Activated naive CD4-positive, alpha-beta T cell treated with Interleukin-2 at 50 U/mL for 16 hours (primary cell): ENCODE data around the gene ACSL3.
A peak's percentile ranks its signal among the peaks of the same experiment; 100 is the strongest.
"Not testable (repeated sequence)": the region's sequence is repeated elsewhere in the genome, so short reads cannot be mapped to it uniquely, and the experiment has no call there.

Source experiments
- DNase-seq: peaks from one replicate; pipeline ENCODE4 v3.0.0-alpha.2; 2020

ACSL3 gene

DNA sequence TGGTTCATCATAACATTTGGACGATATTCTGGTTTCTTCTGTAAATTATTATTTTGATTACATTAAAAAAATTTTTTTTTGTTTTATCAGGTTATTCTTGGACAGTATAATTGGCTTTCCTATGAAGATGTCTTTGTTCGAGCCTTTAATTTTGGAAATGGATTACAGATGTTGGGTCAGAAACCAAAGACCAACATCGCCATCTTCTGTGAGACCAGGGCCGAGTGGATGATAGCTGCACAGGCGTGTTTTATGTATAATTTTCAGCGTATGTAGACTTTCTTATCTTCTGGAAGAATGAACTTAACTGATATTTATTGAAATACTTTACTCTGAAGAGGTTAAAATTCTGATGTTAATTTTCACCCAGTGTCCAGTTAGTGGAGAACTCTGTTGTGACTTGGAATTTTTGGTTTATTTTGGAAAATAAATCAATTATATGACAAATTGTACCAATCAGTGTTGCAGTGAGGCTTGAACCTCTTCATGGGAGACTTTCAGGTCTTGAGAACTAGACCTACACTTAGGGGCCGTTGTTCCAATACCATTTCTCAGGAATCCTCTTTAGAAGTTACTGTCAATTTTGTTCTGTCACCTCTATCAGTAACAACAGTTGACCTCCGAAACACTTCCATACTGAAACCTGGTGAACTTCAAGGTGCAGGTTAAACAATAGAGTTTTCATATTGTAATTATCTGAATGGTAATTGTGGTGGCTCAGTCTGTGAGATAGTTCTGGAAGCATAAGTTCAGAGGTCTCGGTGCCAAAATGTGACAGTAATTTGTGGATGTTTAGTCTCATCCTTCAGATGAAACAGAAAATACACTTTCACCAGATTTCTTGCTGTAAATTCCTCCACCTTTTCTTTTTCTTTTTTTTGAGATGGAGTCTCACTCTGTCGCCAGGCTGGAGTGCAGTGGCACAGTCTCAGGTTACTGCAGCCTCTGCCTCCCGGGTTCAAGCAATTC, 55.7 kb downstream of the ACSL3 start:
- no peak for DNase-seq

DNA sequence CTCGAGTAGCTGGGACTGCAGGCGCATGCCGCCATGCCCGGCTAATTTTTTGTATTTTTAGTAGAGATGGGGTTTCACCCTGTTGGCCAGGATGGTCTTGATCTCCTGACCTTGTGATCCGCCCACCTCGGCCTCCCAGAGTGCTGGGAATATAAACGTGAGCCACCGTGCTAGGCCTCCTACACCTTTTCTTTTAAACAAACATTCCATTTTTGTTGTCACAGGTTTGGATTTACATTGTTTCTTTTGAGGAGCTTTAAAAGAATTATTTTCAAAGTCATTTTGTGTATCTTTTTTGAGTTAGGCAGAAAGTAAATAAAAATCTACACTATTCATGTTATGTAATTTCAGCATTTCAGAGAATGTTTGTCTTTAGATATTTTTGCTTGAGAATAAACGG, 56.4 kb downstream of the ACSL3 start:
- DNase-seq = not testable (repeated sequence)

DNA sequence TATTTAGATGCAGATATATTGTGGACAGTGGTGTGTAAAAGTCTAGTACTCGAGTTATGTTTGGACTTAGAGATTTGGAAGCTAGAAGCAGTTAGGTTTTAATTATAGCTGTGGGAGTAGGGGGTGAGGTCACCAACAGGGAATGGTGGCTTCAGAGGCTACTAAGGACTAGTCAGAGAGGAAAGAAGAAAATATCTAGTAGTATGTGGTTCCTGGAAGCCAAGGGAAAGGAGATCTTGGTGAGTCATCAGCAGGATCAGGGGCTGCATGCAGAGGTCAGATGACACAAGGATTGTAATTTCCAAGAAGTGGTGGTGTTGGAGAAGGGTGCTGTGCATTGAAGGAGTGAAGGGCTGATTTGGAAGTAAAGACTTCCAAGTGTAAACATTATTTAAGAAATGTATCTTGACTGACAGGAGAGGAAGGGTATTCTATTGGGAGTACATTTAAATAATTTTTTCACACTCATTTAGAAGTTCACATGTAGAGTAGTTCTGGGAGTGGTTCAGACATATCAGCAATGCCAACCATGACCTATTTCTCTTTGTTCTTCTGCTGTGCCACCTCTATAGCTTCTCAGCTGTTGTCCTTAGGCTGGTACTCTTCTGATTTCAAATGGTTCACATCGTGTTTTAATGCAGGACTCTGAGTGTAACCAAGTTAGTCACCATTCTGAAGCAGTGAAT, 59.1 kb downstream of the ACSL3 start:
- no peak for DNase-seq

DNA sequence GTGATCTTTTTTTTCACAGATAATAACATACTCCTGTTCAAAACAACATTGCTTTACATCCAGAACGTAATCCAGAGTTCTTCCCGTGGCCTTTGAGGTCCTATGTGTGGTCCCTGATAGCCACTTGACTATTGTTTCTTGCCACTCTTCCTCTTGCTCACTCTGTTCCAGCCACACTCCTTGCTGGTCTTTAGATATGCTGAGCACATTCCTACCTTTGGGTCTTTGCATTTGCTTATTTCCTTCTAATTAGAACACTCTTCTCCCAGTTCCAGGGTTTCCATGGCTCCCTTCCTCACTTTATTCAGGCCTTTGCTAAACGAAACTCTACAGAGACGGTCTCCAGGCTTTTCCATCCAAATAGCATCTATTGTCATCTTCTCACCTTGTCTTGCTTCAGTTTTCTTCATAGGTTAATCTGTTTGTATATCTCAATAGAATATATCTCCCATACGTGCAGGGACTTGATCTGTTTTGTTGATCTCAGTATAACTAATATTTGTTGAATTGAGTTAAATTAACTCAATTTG, 59.9 kb downstream of the ACSL3 start:
- DNase-seq = no peak

DNA sequence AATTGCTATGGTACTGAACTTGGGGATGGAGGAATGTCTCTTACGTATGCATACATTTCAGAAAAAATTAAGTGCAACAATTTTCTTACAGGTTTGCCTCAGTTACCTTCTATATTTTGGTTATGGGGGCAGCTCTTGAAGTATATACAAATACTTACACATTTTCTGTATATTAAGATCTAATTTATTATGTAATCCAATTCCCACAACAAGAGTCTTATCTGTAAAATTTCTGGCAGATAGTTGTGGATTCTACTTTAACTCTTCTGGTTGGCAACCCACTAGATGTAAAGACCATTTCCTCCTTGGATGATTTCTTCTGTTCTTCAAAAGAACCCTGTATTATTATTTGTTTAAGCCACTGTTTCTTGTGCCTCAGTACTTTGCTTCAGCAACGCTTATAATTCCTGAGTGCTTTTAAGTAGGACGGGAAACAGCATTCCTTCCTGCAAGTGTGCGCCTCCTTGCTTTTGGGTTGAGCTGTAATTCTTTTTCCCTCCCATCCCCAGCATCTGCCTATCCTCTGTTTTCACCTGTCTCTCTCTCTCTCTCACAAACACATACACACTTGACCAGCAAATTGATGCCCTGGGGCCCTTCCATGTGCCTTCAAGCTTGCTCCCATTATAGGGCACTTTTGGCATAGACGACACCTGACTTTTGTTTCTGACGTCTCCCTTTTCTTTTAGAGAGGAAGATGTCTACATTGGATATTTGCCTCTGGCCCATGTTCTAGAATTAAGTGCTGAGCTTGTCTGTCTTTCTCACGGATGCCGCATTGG, 61.4 kb downstream of the ACSL3 start:
- DNase-seq = no peak

DNA sequence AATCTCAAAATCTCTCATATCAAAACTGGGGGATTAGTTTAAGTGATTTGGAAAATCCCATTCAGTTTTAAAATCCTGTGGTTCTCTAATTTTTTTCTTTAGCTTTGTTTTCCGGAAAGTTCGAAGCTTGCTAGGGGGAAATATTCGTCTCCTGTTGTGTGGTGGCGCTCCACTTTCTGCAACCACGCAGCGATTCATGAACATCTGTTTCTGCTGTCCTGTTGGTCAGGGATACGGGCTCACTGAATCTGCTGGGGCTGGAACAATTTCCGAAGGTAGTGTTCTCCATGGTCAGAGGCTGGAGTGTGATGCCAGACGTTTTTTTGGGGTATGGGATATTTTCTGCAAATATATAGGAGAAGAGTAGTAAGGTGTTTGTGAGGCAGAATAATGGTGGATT, 66.1 kb downstream of the ACSL3 start:
- DNase-seq = no peak

DNA sequence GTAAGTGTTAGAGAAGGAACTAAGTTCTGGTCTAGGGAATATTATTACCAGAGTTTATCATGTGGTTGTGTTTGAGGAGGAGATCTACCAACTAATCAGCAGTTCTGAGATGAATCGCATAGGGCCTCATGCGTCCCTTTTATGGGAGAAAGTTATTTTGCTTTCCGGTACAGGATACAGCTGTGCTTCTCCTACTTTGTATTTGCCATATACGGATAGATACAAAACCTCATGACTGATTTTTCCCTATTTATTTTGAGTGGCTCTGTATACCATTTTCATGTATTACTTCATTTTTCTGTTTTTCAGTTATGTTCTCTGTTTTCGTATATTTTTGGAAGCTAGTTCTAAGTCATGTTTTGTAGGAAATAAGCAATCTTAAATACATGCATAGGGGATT, 66.8 kb downstream of the ACSL3 start:
- DNase-seq = no peak

DNA sequence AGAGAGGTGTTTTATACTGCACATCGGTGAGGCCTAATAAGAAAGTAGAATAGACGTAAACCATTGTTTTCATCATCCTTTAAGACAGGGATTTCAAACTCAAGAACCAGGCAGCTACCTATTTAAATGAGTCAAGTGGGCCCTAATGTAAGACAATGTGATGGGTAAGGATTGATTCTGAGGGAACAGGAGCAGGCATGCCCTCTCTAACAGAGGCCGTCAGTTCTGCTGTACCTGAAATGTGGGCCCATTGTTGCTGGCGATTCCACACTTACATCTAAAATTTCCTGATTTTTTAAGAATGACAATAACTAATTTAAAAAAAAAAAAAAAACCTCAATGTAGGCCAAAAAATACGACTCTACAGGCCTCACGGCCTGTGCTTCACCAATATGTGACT, 67.5 kb downstream of the ACSL3 start:
- DNase-seq = no peak

DNA sequence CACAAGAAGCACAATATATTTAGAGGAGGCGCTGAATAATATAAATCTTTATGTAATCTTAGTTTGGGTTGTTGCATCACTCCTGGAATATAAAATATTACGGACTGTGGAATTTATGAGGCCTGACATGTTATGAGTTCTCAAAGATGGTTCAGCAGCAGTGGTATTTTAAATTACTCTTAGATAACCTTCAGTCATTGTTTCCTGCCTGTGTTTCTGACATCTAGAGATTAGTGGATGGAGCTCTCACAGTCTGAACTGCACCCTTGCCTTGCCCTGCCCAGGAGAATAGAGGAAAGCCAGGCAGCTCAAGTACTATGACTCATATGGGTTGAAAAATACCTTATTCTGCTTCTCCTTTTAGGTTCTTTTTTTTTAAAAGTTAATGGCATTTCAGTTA, 70.0 kb downstream of the ACSL3 start:
- no peak for DNase-seq

DNA sequence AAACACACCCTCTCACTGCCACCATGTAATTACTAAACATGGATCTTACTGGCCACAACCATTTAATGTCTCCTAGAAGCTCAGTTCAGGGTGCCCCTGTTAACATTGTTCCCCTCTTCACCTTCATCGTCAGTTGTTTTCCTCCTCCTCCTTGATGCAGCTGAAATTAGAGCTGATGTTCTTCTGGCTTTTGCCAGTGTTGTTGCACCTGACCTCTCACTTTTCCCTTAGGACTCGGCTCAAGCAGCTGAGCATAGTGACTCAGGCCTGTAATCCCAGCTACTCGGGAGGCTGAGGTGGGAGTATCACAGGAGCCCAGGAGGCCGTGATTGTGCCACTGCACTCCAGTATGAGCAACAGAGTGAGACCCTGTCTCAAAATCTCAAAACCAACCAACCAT, 70.8 kb downstream of the ACSL3 start:
- DNase-seq = no peak

DNA sequence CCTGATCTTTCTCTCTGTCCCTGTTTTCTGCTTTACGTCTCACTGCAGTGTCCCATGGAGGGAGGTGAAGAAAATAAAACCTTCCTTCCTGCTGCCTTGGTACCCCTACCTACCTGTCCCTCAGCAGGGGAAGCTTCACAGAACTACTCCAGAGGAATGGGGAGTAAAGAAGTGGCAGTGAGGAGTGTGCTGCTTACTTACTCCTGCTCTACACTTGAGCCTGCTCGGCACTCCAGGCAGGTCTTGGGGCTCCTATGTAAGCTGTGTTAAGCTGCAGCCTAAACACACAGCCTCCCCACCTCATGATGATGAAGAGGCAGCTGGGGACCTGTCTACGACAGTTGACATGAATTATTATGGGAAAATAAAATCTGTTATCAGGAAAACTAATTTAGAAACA, 72.6 kb downstream of the ACSL3 start:
- no peak for DNase-seq

DNA sequence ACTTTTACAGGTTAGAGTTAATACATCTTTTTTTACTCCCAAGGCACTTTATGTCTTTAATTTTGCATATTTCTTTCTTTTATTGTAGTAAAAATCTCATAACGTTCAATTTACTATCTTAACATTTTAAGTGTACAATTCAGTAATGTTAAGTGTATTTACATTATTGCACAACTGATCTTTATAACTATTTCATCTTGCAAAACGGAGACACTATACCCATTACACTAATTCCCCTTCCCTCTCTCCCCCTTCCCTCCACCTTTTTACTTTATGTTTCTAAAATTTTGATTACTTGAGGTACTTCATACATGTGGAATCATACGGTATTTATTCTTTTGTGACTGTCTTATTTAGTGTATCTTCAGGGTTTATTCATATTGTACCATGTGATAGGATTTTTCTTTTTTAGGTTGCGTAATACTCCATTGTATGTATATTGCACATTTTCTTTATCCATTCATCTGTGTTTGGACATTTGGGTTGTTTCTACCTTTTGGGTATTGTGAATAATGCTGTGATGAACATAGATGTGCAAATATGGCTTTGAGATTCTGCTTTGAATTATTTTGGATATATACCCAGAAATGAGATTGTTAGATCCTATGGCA, 75.0 kb downstream of the ACSL3 start:
- no peak for DNase-seq

DNA sequence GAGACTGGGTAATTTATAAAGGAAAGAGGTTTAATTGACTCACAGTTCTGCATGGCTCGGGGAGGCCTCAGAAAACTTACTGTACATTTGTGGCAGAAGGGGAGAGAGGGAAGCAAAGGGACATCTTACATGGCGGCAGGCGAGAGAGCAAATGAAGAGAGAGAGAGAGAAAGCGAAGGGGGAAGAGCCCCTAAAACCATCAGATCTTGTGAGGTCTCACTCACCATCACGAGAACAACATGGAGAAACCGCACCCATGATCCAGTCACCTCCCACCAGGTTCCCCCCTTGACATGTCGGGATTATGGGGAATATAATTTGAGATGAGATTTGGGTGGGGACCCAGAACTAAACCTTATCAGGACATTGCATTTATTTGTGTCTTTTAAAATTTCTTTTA, 75.9 kb downstream of the ACSL3 start:
- DNase-seq = no peak

DNA sequence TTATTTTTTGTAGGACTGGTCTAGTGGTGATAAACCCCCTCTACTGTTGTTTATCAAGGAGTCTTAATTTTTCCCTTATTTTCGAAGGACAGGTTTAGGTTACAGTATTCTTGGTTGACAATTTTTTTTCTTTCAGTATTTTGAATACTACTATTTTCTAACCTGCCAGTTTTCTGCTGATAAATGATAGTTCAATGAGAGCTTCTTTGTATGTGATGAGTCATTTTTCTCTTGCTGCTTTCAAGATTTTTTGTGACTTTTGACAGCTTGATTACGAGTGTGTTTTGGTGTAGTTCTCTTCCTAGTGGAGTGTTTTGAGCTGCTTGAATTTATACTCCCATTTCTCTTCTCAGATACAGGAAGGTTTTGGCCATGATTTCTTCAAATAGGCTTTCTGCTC, 77.5 kb downstream of the ACSL3 start:
- no peak for DNase-seq

DNA sequence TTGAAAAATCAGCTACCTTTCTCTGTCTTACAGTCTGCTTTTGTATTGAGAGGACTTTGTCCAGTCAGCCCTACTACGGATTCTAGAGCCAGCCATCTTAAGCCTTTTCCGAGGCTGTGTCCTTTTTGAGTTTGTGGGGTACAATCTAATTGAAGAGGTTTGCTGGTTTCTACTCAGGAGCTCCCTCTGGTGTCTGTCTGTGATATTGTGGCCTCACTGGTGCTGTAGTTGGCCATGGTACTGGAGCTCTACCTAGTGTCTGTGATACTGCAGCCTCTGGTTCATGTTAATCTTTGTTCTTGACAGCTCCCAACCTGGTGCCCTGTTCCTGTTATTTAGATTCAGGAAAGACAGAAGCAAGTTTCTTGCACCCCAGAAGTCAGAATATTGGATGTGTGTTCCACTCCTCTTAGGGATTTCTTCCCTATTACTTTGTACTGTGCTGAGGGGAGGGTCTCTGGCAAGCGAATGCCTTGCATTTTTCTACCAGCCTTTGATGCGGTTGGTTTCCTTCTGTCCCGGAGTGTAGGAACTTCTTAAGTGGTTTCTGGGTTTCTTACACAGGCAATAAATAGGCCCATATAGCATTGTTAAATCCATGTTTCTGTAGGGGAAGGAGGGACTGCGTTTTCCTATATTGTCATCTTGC, 78.5 kb downstream of the ACSL3 start:
- peak; percentile 54 for DNase-seq

DNA sequence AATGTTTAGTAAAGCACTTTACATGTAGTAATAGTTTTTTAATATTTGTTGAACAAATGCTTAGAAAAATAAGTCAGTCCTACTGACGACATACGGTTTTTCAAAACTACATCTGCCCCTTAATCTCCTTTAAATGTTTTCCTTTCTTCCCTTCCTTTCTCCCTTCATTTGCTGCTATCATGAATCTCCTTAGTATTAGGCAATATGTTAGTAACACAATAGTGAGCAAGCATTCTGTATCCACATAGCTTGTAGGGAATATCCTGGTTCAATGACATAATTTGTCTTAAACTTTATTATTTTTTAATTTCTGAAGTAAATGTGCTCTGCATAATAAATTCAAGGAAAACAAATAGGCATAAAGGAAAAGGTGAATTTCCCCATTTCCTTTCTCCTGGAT, 79.1 kb downstream of the ACSL3 start:
- no peak for DNase-seq

DNA sequence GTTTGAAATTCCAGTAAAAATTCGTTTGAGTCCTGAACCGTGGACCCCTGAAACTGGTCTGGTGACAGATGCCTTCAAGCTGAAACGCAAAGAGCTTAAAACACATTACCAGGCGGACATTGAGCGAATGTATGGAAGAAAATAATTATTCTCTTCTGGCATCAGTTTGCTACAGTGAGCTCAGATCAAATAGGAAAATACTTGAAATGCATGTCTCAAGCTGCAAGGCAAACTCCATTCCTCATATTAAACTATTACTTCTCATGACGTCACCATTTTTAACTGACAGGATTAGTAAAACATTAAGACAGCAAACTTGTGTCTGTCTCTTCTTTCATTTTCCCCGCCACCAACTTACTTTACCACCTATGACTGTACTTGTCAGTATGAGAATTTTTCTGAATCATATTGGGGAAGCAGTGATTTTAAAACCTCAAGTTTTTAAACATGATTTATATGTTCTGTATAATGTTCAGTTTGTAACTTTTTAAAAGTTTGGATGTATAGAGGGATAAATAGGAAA, 80.7 kb downstream of the ACSL3 start:
- no peak for DNase-seq

DNA sequence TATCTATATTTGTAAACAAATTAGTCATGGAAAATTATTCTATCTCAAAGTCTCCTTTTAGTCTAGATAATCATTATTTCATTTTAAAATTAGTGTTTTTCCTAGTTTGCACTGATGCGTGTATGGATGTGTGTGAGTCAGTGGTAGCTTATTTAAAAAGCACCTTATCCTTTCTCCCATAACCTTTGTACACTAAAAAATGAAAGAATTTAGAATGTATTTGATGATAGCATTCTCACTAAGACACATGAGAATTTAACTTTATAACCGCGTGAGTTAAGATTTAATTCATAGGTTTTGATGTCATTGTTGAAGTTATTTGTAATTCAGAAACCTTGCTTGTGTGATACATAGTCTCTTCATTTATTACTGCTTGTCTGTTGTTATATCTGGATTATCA, 81.7 kb downstream of the ACSL3 start:
- no peak for DNase-seq

DNA sequence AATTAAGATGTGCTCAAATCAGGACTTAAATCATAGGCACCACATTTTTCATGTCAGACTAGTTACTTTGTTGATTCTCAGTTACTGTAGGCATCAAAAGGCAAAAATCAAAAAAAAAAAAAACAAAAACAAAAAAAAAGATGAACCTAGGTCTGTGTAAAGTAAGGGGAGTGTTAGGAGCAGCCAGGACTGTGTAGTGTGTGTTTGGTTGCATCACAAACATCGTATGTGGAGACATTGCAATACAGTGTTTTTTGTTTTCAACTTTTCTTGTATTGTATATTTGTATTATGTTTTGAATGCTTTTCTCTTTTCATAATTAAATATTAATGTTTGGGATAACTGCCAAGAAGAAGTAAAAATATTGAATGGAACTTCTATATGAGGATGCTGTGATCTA, 82.1 kb downstream of the ACSL3 start:
- DNase-seq = no peak

DNA sequence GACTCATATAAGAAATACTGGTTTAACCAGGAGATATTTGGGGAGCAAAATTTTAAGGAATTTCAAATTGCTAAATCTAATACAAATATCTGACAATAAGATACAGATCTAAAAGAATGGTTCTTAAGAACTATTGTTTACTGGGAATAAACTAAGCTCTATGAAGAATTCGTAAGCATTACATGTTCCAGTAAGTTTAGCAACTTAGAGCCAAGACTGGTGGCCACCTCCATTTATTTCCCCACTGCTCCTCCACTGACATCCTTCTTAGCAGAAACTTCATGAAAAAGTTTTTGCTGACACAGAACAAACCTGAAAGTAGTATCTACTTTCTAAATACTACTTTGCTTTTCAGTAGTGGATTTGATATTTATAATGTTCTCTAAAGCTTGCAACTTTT, 83.0 kb downstream of the ACSL3 start:
- DNase-seq = no peak

DNA sequence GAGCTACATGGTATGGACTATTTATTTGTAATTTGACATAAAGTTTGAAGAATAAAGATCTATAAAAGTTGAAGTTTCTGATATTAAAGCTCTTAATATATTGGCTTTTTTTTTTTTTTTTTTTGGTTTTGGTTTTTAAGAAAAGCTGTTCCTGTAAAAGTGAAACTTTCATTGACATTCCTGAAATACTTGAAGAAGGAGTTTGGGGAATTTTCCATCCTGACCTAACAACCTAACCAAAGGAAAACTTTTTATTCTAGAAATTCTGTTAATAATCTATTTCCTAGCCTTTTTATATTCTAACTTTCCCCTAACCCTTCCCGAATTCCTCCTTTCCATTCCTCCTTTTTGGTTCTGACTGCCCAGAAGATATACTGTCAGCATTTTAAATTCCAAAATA, 83.7 kb downstream of the ACSL3 start:
- DNase-seq = no peak
